ENCODE results near the gene OBSCN.
"Not testable (repeated sequence)": the region's sequence is repeated elsewhere in the genome, so short reads cannot be mapped to it uniquely, and the experiment has no call there.

OBSCN gene

DNA sequence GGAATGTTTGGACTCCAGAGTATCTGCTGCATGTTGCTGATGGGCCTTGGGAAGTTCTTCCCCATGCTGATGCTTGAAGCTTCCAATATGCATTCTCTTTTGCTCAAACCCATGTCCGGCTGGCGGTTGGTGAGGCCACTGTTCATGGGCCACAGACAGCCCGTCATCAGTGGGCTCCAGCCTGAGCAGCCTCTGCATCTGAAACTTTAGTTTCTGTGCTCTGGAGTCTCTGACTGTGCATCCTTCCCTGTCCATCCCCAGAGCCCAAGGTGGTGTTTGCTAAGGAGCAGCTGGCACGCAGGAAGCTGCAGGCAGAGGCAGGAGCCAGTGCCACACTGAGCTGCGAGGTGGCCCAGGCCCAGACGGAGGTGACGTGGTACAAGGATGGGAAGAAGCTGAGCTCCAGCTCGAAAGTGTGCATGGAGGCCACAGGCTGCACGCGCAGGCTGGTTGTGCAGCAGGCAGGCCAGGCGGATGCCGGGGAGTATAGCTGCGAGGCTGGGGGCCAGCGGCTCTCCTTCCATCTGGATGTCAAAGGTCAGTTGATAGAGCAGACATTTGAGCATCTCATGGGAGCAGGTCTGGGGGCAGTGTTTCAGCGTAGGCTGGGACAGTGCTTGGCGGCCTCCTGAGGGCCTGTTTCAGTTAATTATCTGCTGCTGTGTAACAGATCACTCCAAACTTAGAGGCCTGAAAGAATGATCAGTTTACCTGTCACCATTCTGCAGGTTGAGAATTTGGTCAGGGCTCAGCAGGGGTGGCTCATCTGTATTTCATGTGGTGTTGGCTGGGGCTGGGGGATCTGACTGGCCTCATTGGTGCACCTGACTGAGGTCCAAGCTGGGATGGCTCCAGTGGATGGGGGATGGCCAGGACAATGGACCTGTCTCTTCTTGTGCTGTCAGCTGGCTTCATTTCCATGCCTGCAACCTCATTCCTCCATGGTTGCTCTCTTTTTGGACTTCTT is 16.6 kb downstream of the OBSCN start:
- Histone ChIP-seq H3K9me3 (ENCODE audit: control insufficient read depth, low read length) (no peaks in the 10 kb centered on the region), H3K4me1 (ENCODE audit: control insufficient read depth, insufficient read depth, low read length) (peaks cover 4% of the 10 kb centered on the region), H3K4me3 (ENCODE audit: low read length) (no peak overlapping the region), H3K27me3 (ENCODE audit: control insufficient read depth, insufficient read depth, low read length) (no peaks in the 10 kb centered on the region), H3K9ac (ENCODE audit: low read length) (no peak overlapping the region), H3K36me3 (ENCODE audit: control insufficient read depth, insufficient read depth, low read length) (no peaks in the 10 kb centered on the region)

DNA sequence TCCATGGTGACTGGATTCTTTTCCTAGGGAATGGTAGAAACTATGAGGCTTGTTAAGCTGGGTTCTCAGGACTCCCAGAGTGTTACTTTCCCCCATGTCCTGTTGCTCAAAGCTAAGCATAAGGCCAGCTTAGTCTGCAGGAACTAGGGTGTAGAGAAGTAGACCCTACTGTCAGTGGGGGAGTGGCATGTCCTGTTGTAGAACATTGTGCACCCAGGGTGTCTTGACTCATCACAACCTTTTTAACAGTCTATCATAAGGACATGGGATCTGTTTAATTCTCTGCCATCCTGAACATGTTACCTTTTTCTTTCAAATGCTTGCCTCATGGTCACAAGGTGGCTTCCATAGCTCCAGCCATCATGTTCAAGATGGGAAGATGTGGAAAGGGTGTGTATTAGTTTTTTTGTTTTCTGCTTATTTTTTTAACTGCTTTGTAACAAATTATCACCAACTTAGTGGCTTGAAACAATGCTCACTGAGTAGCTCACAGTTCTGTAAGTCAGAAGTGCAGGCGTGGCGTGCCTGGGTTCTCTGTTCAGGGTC is 17.4 kb downstream of the OBSCN start:
- H3K27me3 ChIP-seq (ENCODE audit: control insufficient read depth, insufficient read depth, low read length): no peaks in the 10 kb centered on the region
- H3K36me3 ChIP-seq (ENCODE audit: control insufficient read depth, insufficient read depth, low read length): no peaks in the 10 kb centered on the region
- H3K4me1 ChIP-seq (ENCODE audit: control insufficient read depth, insufficient read depth, low read length): peaks cover 4% of the 10 kb centered on the region
- no peak overlapping the region for H3K4me3 ChIP-seq (ENCODE audit: low read length)
- no peaks in the 10 kb centered on the region for H3K9me3 ChIP-seq (ENCODE audit: control insufficient read depth, low read length)
- no peak overlapping the region for H3K9ac ChIP-seq (ENCODE audit: low read length)

DNA sequence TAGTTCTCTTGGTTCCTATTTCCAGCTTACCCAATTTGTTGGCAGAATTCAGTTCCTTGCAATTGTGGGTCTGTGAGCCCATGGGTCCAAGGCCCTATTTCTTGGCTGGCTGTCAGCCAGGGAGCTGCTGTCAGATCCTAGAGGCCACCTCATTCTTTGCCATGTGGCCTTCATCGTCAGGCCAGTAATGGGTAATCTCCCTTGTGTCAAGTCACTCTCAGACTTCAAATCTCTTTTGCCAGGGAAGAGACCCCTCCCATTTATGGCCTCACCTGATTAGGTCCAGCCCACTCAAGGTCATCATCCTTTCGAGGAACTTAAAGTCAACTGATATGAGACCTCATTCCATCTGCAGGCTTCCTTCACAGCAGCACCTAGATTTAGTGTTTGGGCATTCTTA is 17.9 kb downstream of the OBSCN start:
- Histone ChIP-seq H3K9me3 (ENCODE audit: control insufficient read depth, low read length) (no peaks in the 10 kb centered on the region), H3K4me3 (ENCODE audit: low read length) (no peak overlapping the region), H3K36me3 (ENCODE audit: control insufficient read depth, insufficient read depth, low read length) (no peaks in the 10 kb centered on the region), H3K9ac (ENCODE audit: low read length) (no peak overlapping the region), H3K4me1 (ENCODE audit: control insufficient read depth, insufficient read depth, low read length) (peaks cover 4% of the 10 kb centered on the region), H3K27me3 (ENCODE audit: control insufficient read depth, insufficient read depth, low read length) (no peaks in the 10 kb centered on the region)

GRCh38 chr1:228226141-228226874 is 18.5 kb downstream of the OBSCN start:
- Histone ChIP-seq H3K9me3 (ENCODE audit: control insufficient read depth, low read length) (no peaks in the 10 kb centered on the region), H3K27me3 (ENCODE audit: control insufficient read depth, insufficient read depth, low read length) (no peaks in the 10 kb centered on the region), H3K36me3 (ENCODE audit: control insufficient read depth, insufficient read depth, low read length) (no peaks in the 10 kb centered on the region), H3K9ac (ENCODE audit: low read length) (no peak overlapping the region), H3K4me1 (ENCODE audit: control insufficient read depth, insufficient read depth, low read length) (peaks cover 4% of the 10 kb centered on the region), H3K4me3 (ENCODE audit: low read length) (no peak overlapping the region)

GRCh38 chr1:228226956-228227791 is 19.3 kb downstream of the OBSCN start:
- Histone ChIP-seq H3K9me3 (ENCODE audit: control insufficient read depth, low read length) (no peaks in the 10 kb centered on the region), H3K4me3 (ENCODE audit: low read length) (no peak overlapping the region), H3K4me1 (ENCODE audit: control insufficient read depth, insufficient read depth, low read length) (peaks cover 4% of the 10 kb centered on the region), H3K9ac (ENCODE audit: low read length) (no peak overlapping the region), H3K36me3 (ENCODE audit: control insufficient read depth, insufficient read depth, low read length) (no peaks in the 10 kb centered on the region), H3K27me3 (ENCODE audit: control insufficient read depth, insufficient read depth, low read length) (no peaks in the 10 kb centered on the region)

- H3K4me3 ChIP-seq (ENCODE audit: low read length); H3K4me1 ChIP-seq (ENCODE audit: control insufficient read depth, insufficient read depth, low read length); H3K9ac ChIP-seq (ENCODE audit: low read length); H3K9me3 ChIP-seq (ENCODE audit: control insufficient read depth, low read length); H3K27me3 ChIP-seq (ENCODE audit: control insufficient read depth, insufficient read depth, low read length); H3K36me3 ChIP-seq (ENCODE audit: control insufficient read depth, insufficient read depth, low read length): not testable (repeated sequence)
Observed at GRCh38 chr1:228228147-228228546, 20.3 kb downstream of the OBSCN start.

GRCh38 chr1:228228601-228229074 is 20.8 kb downstream of the OBSCN start:
- H3K9me3 ChIP-seq (ENCODE audit: control insufficient read depth, low read length): no peaks in the 10 kb centered on the region
- H3K9ac ChIP-seq (ENCODE audit: low read length): no peak overlapping the region
- no peak overlapping the region for H3K4me3 ChIP-seq (ENCODE audit: low read length)
- no peaks in the 10 kb centered on the region for H3K27me3 ChIP-seq (ENCODE audit: control insufficient read depth, insufficient read depth, low read length)
- H3K4me1 ChIP-seq (ENCODE audit: control insufficient read depth, insufficient read depth, low read length): peaks cover 4% of the 10 kb centered on the region
- no peaks in the 10 kb centered on the region for H3K36me3 ChIP-seq (ENCODE audit: control insufficient read depth, insufficient read depth, low read length)

DNA sequence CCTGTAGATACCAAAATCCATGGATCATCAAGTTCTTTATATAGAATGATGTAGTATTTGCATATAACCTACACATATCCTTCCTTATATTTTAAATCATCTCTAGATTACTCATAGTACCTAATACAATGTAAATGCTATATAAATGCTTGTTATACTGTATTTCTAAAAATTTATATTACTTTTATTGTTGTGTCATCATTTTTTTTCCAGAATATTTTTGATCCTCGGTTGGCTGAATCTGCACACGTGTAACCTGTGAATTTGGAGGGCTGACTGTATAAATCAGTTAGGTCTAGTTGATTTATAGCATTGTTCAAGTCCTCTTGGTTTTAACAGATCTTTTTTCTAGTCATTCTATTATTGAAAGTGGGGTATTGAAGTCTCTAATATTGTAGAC is 23.3 kb downstream of the OBSCN start:
- no peak overlapping the region for H3K4me3 ChIP-seq (ENCODE audit: low read length)
- no peaks in the 10 kb centered on the region for H3K9me3 ChIP-seq (ENCODE audit: control insufficient read depth, low read length)
- no peaks in the 10 kb centered on the region for H3K27me3 ChIP-seq (ENCODE audit: control insufficient read depth, insufficient read depth, low read length)
- no peak overlapping the region for H3K9ac ChIP-seq (ENCODE audit: low read length)
- no peaks in the 10 kb centered on the region for H3K36me3 ChIP-seq (ENCODE audit: control insufficient read depth, insufficient read depth, low read length)
- H3K4me1 ChIP-seq (ENCODE audit: control insufficient read depth, insufficient read depth, low read length): peaks cover 4% of the 10 kb centered on the region

DNA sequence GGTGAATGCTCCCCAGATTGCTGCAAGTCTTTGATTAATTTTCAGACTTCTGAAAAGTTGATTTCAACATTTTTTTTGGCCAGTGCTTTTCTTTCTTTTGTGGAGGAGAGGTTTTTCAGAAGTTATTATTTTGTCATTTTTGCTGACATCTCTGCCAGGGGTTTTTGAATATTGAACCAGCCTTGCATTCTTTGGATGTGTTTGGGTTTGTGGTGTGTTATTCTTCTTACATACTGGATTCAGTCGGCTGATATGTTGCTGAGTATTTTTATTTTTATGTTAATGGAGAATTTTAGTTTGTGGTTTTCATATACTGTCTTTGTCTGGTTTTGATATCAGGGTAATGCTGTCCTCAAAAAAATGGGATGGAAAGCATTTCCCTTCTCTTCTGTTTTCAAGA is 25.3 kb downstream of the OBSCN start:
- H3K9ac ChIP-seq (ENCODE audit: low read length): no peak overlapping the region
- H3K36me3 ChIP-seq (ENCODE audit: control insufficient read depth, insufficient read depth, low read length): no peaks in the 10 kb centered on the region
- no peaks in the 10 kb centered on the region for H3K27me3 ChIP-seq (ENCODE audit: control insufficient read depth, insufficient read depth, low read length)

DNA sequence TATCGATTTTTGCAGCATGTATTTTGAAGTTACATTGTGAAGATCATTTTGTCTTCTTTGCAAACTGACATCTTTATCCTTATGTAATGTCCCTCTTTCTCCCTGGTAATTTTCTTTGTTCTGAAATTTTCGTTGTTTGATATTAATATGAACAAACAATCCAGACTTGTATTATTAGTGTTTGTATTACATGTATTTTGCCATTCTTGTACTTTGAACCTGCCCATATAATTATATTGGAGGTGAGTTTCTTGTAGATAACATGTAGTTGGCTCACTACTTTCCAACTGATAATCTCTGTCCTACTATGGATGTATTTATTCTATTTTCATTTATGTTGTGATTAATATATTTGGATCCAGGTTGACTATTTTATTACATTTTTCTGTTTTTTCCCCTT is 27.1 kb downstream of the OBSCN start:
- Histone ChIP-seq H3K9ac (ENCODE audit: low read length) (no peak overlapping the region), H3K4me3 (ENCODE audit: low read length) (no peak overlapping the region), H3K4me1 (ENCODE audit: control insufficient read depth, insufficient read depth, low read length) (no peaks in the 10 kb centered on the region), H3K27me3 (ENCODE audit: control insufficient read depth, insufficient read depth, low read length) (no peaks in the 10 kb centered on the region), H3K9me3 (ENCODE audit: control insufficient read depth, low read length) (no peaks in the 10 kb centered on the region), H3K36me3 (ENCODE audit: control insufficient read depth, insufficient read depth, low read length) (no peaks in the 10 kb centered on the region)

More for the DNA sequence above, 25.3 kb downstream of the OBSCN start:
- Histone ChIP-seq H3K9me3 (ENCODE audit: control insufficient read depth, low read length) (no peaks in the 10 kb centered on the region), H3K4me1 (ENCODE audit: control insufficient read depth, insufficient read depth, low read length) (no peaks in the 10 kb centered on the region), H3K4me3 (ENCODE audit: low read length) (no peak overlapping the region)

- no peak overlapping the region for H3K9ac ChIP-seq (ENCODE audit: low read length)
- H3K27me3 ChIP-seq (ENCODE audit: control insufficient read depth, insufficient read depth, low read length): no peaks in the 10 kb centered on the region
- H3K4me1 ChIP-seq (ENCODE audit: control insufficient read depth, insufficient read depth, low read length): no peaks in the 10 kb centered on the region
- no peaks in the 10 kb centered on the region for H3K9me3 ChIP-seq (ENCODE audit: control insufficient read depth, low read length)
- no peaks in the 10 kb centered on the region for H3K36me3 ChIP-seq (ENCODE audit: control insufficient read depth, insufficient read depth, low read length)
- H3K4me3 ChIP-seq (ENCODE audit: low read length): no peak overlapping the region
Observed at GRCh38 chr1:228236744-228237143, 28.9 kb downstream of the OBSCN start.
